ENCODE results near the gene EPHA8. TPM values are rescaled to one million over a fixed set of nuclear protein-coding genes. Genes with fewer than 3 reads are reported as not detected.

The EPHA8 gene
- total and polyA plus RNA-seq, 12 donors: 0.11 to 10.1 (median 1.6) TPM; not detected in 2

GRCh38 chr1:22540337-22540736 is 23.0 kb upstream of the EPHA8 start:
- intact Hi-C loops (cut with DNase I): no loop called here
- Histone ChIP-seq H3K27ac (no peak overlapping the region), H3K36me3 (replicated peaks in 1 of 2) (no peaks in the 10 kb centered on the region), H3K4me1 (replicated peaks in 1 of 2) (peaks cover 9 to 13% of the 10 kb centered on the region in 2 donors), H3K27me3 (no peaks in the 10 kb centered on the region), H3K9me3 (replicated peaks in 1 of 3) (no peaks in the 10 kb centered on the region), H3K4me3 (no peak overlapping the region)
- DNase-seq: no peak
- 61 to 69% (median 64%) methylated on average over 5 of the region's 5 CpGs for WGBS, 4 donors
- TF ChIP-seq POLR2A (IDR thresholded peaks at IDR 0.05) (no peak), CTCF (IDR thresholded peaks at IDR 0.05) (no peak)

GRCh38 chr1:22542886-22543285 is 20.4 kb upstream of the EPHA8 start:
- H3K4me1 ChIP-seq (replicated peaks in 1 of 2): peaks cover 0 to under 1% of the 10 kb centered on the region in 2 donors
- H3K27ac ChIP-seq: no peak overlapping the region
- intact Hi-C loops (cut with DNase I): no loop called here
- no peaks in the 10 kb centered on the region for H3K36me3 ChIP-seq (replicated peaks in 1 of 2)
- no peaks in the 10 kb centered on the region for H3K27me3 ChIP-seq
- no peaks in the 10 kb centered on the region for H3K9me3 ChIP-seq (replicated peaks in 1 of 3)
- DNase-seq: no peak
- no peak overlapping the region for H3K4me3 ChIP-seq
- WGBS, 4 donors: 71 to 85% (median 77%) methylated on average over 6 to 9 of the region's 9 CpGs
- TF ChIP-seq CTCF (IDR thresholded peaks at IDR 0.05) (no peak), POLR2A (IDR thresholded peaks at IDR 0.05) (no peak)

GRCh38 chr1:22543679-22544078 is 19.6 kb upstream of the EPHA8 start:
- H3K36me3 ChIP-seq (replicated peaks in 1 of 2): no peaks in the 10 kb centered on the region
- no peaks in the 10 kb centered on the region for H3K4me1 ChIP-seq (replicated peaks in 1 of 2)
- 55 to 81% (median 77%) methylated on average over 4 to 6 of the region's 6 CpGs for WGBS, 4 donors
- H3K9me3 ChIP-seq (replicated peaks in 1 of 3): no peaks in the 10 kb centered on the region
- TF ChIP-seq CTCF (IDR thresholded peaks at IDR 0.05) (no peak), POLR2A (IDR thresholded peaks at IDR 0.05) (no peak)
- intact Hi-C loops (cut with DNase I): no loop called here
- no peak overlapping the region for H3K4me3 ChIP-seq
- H3K27ac ChIP-seq: no peak overlapping the region
- DNase-seq: no peak
- no peaks in the 10 kb centered on the region for H3K27me3 ChIP-seq

GRCh38 chr1:22544606-22545005 is 18.7 kb upstream of the EPHA8 start:
- Histone ChIP-seq H3K27me3 (no peaks in the 10 kb centered on the region), H3K27ac (no peak overlapping the region), H3K4me1 (replicated peaks in 1 of 2) (no peaks in the 10 kb centered on the region), H3K9me3 (replicated peaks in 1 of 3) (no peaks in the 10 kb centered on the region), H3K36me3 (replicated peaks in 1 of 2) (no peaks in the 10 kb centered on the region), H3K4me3 (no peak overlapping the region)
- WGBS, 4 donors: 86 to 97% (median 91%) methylated on average over 9 to 12 of the region's 12 CpGs
- no peak for DNase-seq
- intact Hi-C loops (cut with DNase I): no loop called here
- no peak for TF ChIP-seq CTCF (IDR thresholded peaks at IDR 0.05)
- TF ChIP-seq POLR2A (IDR thresholded peaks at IDR 0.05): no peak

Measured in adrenal gland (tissue), 12 donors.